ENCODE results near the gene TUBB4A.

DNA sequence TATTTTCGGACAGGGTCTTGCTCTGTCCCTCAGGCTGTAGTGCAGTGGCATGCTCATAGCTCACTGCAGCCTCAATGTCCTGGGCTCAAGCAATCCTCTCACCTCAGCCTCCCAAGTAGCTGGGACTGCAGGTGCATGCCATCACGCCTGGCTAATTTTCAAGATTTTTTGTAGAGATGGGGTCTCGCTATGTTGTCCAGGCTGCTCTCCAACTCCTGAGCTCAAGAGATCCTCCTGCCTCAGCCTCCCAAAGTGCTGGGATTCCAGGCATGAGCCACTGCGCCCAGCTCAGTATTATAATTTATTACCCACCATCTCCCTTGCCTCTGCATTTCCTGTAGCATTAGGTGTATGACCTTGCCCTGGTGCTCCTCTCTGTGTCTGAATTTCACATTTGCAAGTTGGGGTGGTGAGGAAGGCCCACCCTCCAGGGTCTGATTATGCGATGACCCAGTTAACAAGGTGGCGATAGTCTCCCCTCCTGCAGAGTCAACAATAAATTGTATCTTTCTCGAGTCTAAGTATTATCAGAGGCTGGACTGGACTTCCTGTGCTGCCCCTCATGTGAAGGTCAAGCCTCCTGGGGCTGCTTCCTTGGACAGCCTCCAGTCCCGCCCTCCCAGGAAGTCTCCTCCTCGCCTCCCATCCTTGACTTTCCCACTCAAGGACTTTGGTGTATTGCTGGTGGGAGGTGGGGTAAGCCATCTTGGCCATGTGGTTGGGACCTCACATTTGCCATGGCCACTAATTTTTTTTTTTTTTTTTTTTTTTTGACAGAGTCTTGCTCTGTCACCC is 1.5 kb upstream of the TUBB4A start:
- TF ChIP-seq SMAD3 (CRISPR knock-in tag; IDR thresholded peaks at IDR 0.05; ENCODE audit: borderline replicate concordance) = no peak
- TF ChIP-seq, protein P1, sequence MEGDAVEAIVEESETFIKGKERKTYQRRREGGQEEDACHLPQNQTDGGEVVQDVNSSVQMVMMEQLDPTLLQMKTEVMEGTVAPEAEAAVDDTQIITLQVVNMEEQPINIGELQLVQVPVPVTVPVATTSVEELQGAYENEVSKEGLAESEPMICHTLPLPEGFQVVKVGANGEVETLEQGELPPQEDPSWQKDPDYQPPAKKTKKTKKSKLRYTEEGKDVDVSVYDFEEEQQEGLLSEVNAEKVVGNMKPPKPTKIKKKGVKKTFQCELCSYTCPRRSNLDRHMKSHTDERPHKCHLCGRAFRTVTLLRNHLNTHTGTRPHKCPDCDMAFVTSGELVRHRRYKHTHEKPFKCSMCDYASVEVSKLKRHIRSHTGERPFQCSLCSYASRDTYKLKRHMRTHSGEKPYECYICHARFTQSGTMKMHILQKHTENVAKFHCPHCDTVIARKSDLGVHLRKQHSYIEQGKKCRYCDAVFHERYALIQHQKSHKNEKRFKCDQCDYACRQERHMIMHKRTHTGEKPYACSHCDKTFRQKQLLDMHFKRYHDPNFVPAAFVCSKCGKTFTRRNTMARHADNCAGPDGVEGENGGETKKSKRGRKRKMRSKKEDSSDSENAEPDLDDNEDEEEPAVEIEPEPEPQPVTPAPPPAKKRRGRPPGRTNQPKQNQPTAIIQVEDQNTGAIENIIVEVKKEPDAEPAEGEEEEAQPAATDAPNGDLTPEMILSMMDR (IDR thresholded peaks at IDR 0.05) = no peak
- TF ChIP-seq ATF1 (CRISPR knock-in tag; IDR thresholded peaks at IDR 0.05) = no peak
- no peak for TF ChIP-seq ESRRA (CRISPR knock-in tag; IDR thresholded peaks at IDR 0.05; ENCODE audit: borderline replicate concordance)
- no peak for TF ChIP-seq JUN (CRISPR knock-in tag; IDR thresholded peaks at IDR 0.05)
- no peak for TF ChIP-seq KAT7 (CRISPR knock-in tag; IDR thresholded peaks at IDR 0.05; ENCODE audit: borderline replicate concordance)
- no peak for TF ChIP-seq NFE2L1 (CRISPR knock-in tag; IDR thresholded peaks at IDR 0.05)
